Ishikawa (cell line): ENCODE data around the gene CUTA.

Experiments
- CEBPB ChIP-seq: IDR thresholded peaks from 2 replicates; pipeline ENCODE4 v1.6.1; 2012
- CREB1 ChIP-seq: IDR thresholded peaks from 2 replicates; pipeline ENCODE4 v1.6.1; 2012; ENCODE audit warnings: low read depth
- EGR1 ChIP-seq: IDR thresholded peaks from 2 replicates; pipeline ENCODE4 v1.6.1; 2012
- EP300 ChIP-seq: IDR thresholded peaks from 2 replicates; pipeline ENCODE4 v1.6.1; 2012; ENCODE audit warnings: borderline replicate concordance
- FOXM1 ChIP-seq: IDR thresholded peaks from 2 replicates; pipeline ENCODE4 v1.6.1; 2012; ENCODE audit warnings: low read depth, borderline replicate concordance
- MAX ChIP-seq: IDR thresholded peaks from 2 replicates; pipeline ENCODE4 v1.6.1; 2012
- NFIC ChIP-seq: IDR thresholded peaks from 2 replicates; pipeline ENCODE4 v1.6.1; 2012
- RAD21 ChIP-seq: IDR thresholded peaks from 2 replicates; pipeline ENCODE4 v1.6.1; 2012; ENCODE audit warnings: low read depth
- TAF1 ChIP-seq: IDR thresholded peaks from 2 replicates; pipeline ENCODE4 v1.6.1; 2012; ENCODE audit warnings: low read depth, mild to moderate bottlenecking
- TCF12 ChIP-seq: IDR thresholded peaks from 2 replicates; pipeline ENCODE4 v1.6.1; 2012; ENCODE audit warnings: low read depth
- TEAD4 ChIP-seq: IDR thresholded peaks from 2 replicates; pipeline ENCODE4 v1.6.1; 2012
- USF1 ChIP-seq: IDR thresholded peaks from 2 replicates; pipeline ENCODE4 v1.6.1; 2012
- YY1 ChIP-seq: IDR thresholded peaks from 2 replicates; pipeline ENCODE4 v1.6.1; 2012; ENCODE audit warnings: low read depth
- ZBTB7A ChIP-seq: IDR thresholded peaks from 2 replicates; pipeline ENCODE4 v1.6.1; 2012; ENCODE audit warnings: low read depth
- TF ChIP-seq, protein P1 (sequence below): IDR thresholded peaks from 2 replicates; pipeline ENCODE4 v1.6.1; 2012; ENCODE audit warnings: low read depth, mild to moderate bottlenecking

CUTA gene

DNA sequence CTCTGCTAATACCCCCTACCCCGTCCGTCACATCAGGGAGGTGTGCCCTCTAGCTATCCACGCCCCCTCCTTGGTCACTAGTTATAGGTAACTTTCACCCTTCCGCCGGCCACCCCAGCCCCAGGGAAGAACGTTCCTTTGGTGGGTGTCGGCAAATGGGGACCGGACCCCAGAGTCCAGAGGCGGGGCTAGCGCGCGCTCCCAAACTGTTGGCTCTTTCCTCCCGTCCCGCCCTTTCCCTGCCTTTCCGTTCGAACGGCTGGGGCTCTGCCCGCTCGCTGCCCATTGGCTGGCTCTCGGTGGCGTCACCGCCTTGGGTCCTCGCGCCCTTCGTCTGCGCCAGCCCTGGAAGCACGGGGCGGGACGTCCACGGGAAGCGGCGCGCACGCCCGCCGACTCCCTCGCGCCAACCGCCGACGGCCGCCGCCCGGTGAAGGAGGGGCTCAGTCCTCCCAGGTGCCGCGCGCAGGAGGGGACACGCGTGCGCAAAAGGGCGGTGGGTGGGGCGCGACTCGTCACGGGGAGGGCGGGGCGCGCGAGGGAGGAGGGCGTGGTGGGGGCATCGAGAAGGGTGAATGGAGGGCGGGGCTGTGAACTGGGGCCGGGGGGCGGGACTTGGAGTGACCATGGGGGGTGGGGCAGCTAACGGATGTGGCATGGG lies 7.7 kb downstream of the CUTA start:
- no peak; the same call in 1 of the 2 replicates for TF ChIP-seq EP300
- TF ChIP-seq EGR1, result no peak
- no peak; the same call in 1 of the 2 replicates for TF ChIP-seq TEAD4
- TF ChIP-seq MAX, result peak; percentile 96
- peak; percentile 57 for TF ChIP-seq USF1
- TF ChIP-seq CREB1, result peak; percentile 65
- TF ChIP-seq YY1, result 0 out of 2 replicates have a peak, but pooled peaks have one; percentile 13
- 0 out of 2 replicates have a peak, but pooled peaks have one; percentile 37 for TF ChIP-seq ZBTB7A
- peak; percentile 74; the same call in 1 of the 2 replicates for TF ChIP-seq TCF12
- TF ChIP-seq RAD21, result no peak
- TF ChIP-seq, protein P1, sequence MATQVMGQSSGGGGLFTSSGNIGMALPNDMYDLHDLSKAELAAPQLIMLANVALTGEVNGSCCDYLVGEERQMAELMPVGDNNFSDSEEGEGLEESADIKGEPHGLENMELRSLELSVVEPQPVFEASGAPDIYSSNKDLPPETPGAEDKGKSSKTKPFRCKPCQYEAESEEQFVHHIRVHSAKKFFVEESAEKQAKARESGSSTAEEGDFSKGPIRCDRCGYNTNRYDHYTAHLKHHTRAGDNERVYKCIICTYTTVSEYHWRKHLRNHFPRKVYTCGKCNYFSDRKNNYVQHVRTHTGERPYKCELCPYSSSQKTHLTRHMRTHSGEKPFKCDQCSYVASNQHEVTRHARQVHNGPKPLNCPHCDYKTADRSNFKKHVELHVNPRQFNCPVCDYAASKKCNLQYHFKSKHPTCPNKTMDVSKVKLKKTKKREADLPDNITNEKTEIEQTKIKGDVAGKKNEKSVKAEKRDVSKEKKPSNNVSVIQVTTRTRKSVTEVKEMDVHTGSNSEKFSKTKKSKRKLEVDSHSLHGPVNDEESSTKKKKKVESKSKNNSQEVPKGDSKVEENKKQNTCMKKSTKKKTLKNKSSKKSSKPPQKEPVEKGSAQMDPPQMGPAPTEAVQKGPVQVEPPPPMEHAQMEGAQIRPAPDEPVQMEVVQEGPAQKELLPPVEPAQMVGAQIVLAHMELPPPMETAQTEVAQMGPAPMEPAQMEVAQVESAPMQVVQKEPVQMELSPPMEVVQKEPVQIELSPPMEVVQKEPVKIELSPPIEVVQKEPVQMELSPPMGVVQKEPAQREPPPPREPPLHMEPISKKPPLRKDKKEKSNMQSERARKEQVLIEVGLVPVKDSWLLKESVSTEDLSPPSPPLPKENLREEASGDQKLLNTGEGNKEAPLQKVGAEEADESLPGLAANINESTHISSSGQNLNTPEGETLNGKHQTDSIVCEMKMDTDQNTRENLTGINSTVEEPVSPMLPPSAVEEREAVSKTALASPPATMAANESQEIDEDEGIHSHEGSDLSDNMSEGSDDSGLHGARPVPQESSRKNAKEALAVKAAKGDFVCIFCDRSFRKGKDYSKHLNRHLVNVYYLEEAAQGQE, result no peak
- no peak; the same call in 1 of the 2 replicates for TF ChIP-seq CEBPB
- peak; percentile 32; the same call in 1 of the 2 replicates for TF ChIP-seq NFIC
- TF ChIP-seq FOXM1, result no peak
- TF ChIP-seq TAF1, result peak; percentile 7; the same call in 1 of the 2 replicates

DNA sequence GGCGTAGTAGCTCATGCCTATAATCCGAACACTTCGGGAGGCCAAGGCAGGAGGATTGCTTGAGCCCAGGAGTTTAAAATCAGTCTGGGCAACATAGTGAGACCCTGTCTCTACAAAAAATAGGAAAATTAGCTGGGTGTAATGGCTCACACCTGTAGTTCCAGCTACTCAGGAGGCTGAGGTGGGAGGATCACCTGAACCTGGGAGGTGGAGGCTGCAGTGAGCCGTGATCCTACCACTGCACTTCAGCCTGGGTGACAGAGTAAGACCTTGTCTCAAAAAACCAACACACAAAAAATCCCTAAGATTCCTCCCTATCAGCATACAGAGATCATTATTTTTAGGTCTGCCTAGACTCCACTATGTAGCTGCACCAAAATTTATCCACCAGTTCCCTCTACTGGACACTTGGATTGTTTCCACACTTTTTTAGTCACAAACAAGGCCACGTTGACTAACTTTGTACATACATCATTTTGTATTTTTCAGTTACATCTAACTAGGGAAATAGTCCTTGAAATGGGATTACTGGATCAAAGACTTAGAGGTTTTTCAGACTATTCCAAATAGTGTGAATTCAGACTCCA lies 10.7 kb downstream of the CUTA start:
- TF ChIP-seq RAD21, result peak; percentile 31; the same call in 1 of the 2 replicates
- TF ChIP-seq TEAD4, result no peak
- no peak for TF ChIP-seq NFIC
- no peak for TF ChIP-seq YY1
- no peak for TF ChIP-seq USF1
- TF ChIP-seq FOXM1, result no peak
- TF ChIP-seq EP300, result no peak

- no peak for TF ChIP-seq RAD21
- no peak for TF ChIP-seq YY1
- no peak for TF ChIP-seq CEBPB
- TF ChIP-seq TAF1, result no peak
- TF ChIP-seq EGR1, result no peak
- TF ChIP-seq MAX, result no peak
- TF ChIP-seq FOXM1, result no peak
- no peak for TF ChIP-seq EP300
- TF ChIP-seq ZBTB7A, result no peak
- TF ChIP-seq TCF12, result no peak
- no peak for TF ChIP-seq TEAD4
- TF ChIP-seq NFIC, result no peak
- no peak for TF ChIP-seq CREB1
- no peak for TF ChIP-seq USF1
- TF ChIP-seq, protein P1, result no peak
Measured at GRCh38 chr6:33406126-33406525, 11.8 kb downstream of the CUTA start.

GRCh38 chr6:33405386-33405940 lies 12.4 kb downstream of the CUTA start:
- no peak for TF ChIP-seq TCF12
- no peak for TF ChIP-seq USF1
- no peak for TF ChIP-seq RAD21
- no peak for TF ChIP-seq TAF1
- no peak for TF ChIP-seq ZBTB7A
- no peak for TF ChIP-seq YY1
- TF ChIP-seq TEAD4, result no peak
- no peak for TF ChIP-seq CEBPB
- TF ChIP-seq FOXM1, result no peak
- TF ChIP-seq EP300, result no peak
- TF ChIP-seq EGR1, result no peak
- TF ChIP-seq NFIC, result no peak
- no peak for TF ChIP-seq CREB1
- TF ChIP-seq, protein P1, result no peak
- TF ChIP-seq MAX, result no peak
